Activated CD8-positive, alpha-beta memory T cell treated with anti-CD3 and anti-CD28 coated beads for 24 hours (primary cell): ENCODE results near the gene TSPAN17.

Source experiments
- DNase-seq: peaks from one replicate; pipeline ENCODE4 v3.0.0-alpha.2; 2020

TSPAN17 gene

GRCh38 chr5:176624142-176624541 is 23.1 kb upstream of the TSPAN17 start:
- DNase-seq = no peak

DNA sequence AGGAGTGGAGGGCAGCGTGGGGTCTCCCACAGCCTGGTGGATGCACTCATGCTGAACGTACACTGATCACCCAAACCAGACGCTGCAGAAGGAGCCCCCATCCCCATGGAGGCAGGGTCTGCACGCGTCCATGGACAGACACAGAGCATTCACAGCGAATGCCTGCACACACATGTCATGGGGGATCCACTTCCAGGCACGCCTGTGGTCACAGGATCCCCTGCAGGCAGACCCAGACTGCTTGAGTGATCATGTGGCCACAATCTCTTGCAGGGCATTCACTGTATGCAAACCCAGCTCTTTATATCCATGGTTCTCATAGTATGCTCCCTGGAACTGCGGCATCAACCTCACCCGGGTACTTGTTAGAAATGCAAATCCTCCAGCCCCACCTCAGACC is 22.3 kb upstream of the TSPAN17 start:
- no peak for DNase-seq

DNA sequence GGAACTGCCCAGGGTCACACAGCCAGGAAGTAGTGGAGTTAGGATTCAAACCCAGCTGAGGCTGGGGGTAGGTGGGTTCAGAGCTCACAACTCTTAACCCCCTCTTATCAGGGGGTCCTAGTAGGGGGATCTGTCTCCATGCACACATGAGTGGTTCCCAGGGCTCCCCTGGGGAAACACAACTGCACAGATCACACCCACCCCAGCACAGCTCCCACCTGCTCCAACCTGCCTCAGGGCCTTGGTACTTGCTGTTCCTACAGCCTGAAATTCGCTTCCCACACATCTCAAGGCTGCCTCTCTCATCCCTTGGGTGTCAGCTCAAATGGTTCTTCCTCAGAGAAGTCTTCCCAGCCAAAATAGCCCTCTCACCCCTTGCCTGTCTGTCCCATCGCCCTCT is 21.8 kb upstream of the TSPAN17 start:
- DNase-seq = no peak

DNA sequence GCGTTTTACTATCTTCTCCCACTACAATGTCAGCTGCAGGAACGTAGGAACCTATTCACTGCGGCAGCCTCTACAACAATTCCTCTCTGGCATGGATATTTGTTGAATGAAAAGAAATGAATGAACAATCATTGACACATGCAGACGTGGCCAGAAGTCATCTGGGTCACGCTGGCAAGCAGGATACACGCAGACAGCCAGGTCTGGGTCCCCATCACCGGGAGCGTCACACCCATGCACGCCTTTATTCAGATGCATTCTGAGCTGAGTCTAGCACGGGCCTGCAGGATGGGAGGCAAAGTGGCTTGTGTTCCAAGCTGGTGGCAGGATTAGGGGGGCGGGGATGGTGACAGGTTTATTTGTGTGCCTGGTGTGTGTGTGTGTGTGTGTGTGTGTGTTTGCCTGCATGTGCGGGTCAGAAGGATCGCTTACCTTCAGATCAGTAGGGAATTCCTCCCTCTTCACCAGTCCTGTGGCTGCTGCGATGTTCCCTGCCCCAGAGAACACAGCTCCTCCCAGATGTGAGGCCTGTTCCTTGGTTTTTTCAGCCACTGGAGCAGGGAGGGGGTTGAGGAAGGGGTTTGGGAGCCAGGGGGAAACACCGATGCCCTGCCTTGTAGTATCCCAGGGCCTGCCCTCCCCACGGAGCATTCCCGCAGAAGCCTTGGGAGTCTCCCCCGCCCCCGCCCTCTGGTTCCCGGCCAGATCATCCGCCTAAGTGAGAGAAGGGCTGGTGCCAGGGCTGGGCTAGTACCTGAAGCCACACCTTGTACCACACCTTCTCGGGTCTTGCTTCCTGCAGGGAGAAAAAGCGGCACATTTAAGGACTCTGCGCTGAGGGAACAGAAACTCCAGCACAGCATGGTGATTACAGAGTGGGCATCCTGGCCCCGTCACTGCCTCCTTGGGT is 21.1 kb upstream of the TSPAN17 start:
- DNase-seq = no peak

DNA sequence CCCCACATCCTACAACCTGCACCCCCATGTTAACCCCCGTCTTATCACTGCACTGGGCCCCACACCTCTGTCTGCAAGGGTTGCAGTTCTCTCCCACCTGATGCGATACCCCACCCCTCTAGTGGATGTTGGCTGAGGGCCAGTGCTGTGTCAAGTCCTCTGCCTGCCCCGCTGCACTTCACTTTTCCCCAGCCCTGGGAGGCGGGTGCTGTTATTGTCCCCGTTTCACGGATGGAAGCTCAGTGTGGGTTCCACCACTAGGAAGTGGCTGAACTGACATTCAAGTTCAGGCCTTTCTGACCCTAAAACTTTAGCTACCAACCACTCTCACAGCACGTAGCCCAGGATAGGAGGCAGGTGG is 20.4 kb upstream of the TSPAN17 start:
- DNase-seq = no peak

- no peak for DNase-seq
Measured at GRCh38 chr5:176627582-176627981, 19.7 kb upstream of the TSPAN17 start.

GRCh38 chr5:176628406-176629228 is 18.7 kb upstream of the TSPAN17 start:
- DNase-seq = no peak

GRCh38 chr5:176629317-176629852 is 17.9 kb upstream of the TSPAN17 start:
- DNase-seq = no peak

- peak; percentile 81 for DNase-seq
Measured at GRCh38 chr5:176629853-176630680, 17.2 kb upstream of the TSPAN17 start, which contains the start of the genes EIF4E1B and SNCB. TSS of gene EIF4E1B (plus strand) at chr5:176630675. CDS start at chr5:176642788, 12,113 bp downstream. TSS of gene SNCB (minus strand) at chr5:176630534. CDS start at chr5:176629654, 880 bp downstream.

DNA sequence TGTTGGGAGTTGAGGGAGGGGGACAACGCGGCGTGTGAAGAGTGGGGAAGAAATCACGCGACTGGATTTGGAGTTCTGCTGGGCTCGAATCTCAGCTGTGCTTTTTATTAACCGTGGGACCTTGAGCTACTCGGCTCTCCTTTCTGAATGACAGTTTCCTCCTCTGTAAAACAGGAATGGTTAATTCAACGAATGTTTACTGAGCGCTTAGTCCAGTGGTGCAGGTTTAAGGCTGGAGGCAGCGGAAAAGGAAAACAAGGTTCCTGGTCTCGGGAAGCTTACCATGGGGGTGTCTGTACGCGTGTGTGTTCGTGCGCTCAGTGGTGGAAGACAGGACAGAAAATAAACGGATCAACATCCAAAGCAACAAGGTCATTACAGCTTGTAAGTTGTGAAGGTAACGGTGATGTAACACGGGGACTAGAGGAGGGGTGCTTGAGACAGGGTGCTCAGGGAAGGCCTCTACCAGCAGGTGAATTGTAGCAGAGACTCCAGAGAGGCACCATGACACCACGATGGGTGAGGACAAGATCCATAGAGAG is 16.5 kb upstream of the TSPAN17 start:
- no peak for DNase-seq

- DNase-seq = no peak
Measured at GRCh38 chr5:176631383-176632200, 15.7 kb upstream of the TSPAN17 start.

DNA sequence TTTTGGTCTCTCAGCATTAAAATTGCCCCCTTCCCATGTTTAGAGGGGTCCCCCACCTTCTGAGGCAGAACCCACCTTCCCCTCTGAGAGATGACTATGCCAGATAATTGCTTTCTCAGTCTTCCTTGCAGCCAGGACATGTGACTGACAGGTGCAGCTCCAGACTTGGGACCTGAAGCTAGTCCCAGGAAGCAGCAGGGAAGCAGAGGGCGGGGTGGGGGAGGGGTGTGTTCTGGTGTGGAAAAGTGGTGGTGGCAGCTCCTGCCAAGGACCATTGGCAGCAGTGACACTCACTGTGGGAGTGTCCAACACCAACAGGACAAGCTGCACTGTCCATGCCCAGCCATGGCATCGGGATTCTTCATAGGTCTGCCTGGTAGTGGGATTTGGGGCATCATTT is 14.5 kb upstream of the TSPAN17 start:
- no peak for DNase-seq

DNA sequence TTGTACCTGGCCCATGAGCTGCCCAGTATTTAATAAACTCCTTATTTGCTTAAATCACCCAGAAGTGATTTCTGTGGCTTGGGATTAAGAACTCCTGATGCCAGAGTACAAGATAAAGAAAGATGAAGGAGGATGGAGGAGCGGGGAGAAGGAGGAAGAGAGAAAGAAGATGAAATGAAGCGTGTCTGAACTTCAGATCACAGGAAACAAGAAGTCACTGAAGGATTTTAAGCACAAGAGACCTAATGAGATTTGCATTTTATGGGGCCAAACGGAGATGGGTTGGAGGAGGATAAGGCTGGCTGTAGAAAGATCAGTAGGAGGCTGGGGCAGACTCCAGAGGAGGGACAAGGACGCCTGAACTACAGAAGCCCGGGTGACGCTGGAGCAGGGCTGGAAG is 13.7 kb upstream of the TSPAN17 start:
- DNase-seq = no peak

- DNase-seq = no peak
Measured at GRCh38 chr5:176636426-176636825, 10.9 kb upstream of the TSPAN17 start.

GRCh38 chr5:176637556-176637955 is 9.7 kb upstream of the TSPAN17 start:
- DNase-seq = no peak

DNA sequence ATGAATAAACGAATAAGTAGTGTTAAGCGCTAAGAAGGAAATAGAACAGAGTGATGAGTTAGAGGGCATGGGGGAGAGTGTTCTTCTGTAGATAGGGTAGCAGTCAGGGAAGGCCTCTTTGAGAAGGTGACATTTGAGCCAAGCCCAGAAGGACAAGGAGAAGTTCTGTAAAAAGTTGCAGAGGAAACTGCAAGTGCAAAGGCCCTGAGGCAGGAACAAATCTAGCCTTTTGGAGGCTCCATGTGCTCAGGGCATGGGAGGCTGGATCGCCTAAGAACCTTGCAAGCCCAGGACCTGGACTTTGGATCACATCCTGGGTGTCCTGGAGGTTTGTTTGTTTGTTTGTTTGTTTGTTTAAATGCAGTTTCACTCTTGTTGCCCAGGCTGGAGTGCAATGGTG is 8.8 kb upstream of the TSPAN17 start:
- DNase-seq = no peak

GRCh38 chr5:176639208-176639607 is 8.1 kb upstream of the TSPAN17 start:
- DNase-seq = no peak

DNA sequence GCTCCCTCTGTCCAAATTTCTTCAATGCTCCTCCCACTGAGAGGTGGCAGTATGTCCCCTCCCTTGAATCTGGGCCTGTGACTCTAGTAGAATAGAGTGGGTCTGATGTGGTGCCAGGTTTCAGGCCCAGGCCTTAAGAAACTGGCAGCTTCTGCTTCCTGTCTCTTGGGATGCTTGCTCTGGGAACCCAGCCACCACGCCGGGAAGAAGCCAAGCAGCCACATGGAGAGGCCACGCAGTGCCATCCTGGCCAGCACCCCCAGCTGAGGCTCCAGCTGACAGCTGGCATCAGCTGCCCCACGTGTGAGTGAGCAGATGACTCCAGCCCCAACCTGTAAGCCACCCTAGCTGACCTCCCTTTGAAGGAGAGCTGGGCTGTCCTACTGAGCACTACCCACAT is 7.3 kb upstream of the TSPAN17 start:
- no peak for DNase-seq

- no peak for DNase-seq
Measured at GRCh38 chr5:176640616-176641015, 6.7 kb upstream of the TSPAN17 start.

DNA sequence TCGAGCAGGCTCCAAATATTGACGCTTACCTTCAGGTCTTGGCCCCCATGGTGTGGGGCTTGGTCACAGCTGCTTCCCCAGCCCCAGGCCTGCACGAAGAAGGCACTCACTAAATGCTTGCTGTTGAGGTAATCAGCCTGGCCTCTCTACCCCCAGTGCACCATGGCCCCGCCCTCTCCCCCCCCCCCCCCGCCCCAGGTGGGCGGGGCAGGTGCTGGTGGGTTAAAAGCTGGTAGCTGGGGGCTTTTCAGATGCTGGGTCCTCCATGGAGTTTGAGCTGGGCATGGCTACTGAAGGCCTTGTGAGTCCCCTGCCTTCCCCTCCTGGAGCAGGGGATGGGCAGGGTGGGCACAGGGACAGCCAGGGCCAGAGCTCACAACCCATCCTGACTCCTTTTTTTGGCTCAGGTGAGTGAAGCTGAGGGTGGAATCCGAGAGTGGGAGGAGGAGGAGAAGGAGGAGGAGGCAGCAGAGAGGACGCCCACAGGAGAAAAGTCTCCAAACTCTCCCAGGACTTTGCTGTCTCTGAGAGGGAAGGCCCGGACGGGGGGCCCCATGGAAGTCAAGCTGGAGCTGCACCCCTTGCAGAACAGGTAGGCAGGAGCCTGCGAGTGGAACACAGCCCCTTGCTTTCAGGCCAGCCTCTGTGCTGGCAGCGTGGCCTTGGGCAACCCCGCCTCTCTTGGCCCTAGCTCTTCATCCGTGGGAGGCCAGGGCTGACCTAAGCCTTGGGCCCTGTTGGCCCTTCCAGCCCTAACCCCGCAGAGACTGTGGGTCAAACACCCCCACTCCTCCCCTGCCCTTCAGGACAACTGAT is 4.4 kb upstream of the TSPAN17 start:
- DNase-seq = no peak
